ENCODE measurements around the gene SOX6.

Gene SOX6

DNA sequence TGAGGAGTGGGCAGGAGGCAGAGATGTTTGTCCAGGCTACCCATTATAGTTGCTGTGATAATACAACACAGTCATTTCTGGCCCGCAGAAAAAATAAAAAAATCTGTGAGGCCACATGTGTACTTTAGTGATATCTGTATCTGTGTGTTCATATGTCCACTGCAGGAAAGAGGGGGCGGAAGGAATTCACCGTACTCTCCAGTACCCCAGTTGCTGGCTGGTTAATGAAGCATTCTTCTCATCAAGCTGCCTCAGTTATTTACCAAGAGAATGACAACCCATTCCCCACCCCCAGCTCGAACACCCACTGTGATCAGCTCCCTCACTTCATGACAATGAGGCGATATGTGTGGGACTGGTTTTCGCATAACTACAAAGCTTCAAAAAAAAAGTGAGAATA, 309.3 kb downstream of the SOX6 start:
- TF ChIP-seq, protein P1, sequence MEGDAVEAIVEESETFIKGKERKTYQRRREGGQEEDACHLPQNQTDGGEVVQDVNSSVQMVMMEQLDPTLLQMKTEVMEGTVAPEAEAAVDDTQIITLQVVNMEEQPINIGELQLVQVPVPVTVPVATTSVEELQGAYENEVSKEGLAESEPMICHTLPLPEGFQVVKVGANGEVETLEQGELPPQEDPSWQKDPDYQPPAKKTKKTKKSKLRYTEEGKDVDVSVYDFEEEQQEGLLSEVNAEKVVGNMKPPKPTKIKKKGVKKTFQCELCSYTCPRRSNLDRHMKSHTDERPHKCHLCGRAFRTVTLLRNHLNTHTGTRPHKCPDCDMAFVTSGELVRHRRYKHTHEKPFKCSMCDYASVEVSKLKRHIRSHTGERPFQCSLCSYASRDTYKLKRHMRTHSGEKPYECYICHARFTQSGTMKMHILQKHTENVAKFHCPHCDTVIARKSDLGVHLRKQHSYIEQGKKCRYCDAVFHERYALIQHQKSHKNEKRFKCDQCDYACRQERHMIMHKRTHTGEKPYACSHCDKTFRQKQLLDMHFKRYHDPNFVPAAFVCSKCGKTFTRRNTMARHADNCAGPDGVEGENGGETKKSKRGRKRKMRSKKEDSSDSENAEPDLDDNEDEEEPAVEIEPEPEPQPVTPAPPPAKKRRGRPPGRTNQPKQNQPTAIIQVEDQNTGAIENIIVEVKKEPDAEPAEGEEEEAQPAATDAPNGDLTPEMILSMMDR (IDR thresholded peaks at IDR 0.05; ENCODE audit: control extremely low read depth, extremely low read depth, low read depth, missing control alignments) = no peak
- ChIA-PET CTCF (interaction anchor here (1.1 kb wide), 2 partner anchors 16 to 34 kb away, joined by 3 to 5 read pairs; no protein-coding TSS in a partner anchor), POLR2A (no interaction called here)
- DNase-seq (ENCODE audit: extremely low spot score) = no peak

DNA sequence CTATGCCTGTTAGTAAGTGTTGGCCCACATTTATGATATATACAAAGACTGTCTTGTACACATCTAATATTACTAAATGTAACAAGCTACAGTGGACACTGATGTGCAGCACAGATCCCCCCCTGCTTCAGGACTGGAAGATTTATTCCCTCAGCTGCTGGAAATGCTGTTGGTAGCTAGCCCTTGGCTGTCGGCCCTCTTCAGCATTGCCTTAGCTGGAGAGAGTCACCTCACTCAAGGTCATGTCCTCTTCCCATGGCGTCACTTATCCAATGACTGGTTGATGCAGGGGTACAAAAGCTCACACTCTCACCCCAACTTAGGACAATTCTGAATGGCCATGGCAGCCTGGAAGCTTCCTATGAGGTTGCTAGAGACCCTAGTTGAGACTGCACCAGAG, 312.7 kb downstream of the SOX6 start:
- TF ChIP-seq, protein P1 (IDR thresholded peaks at IDR 0.05; ENCODE audit: control extremely low read depth, extremely low read depth, low read depth, missing control alignments) = no peak
- ChIA-PET CTCF (interaction anchor here (2.0 to 3.4 kb wide), 2 partner anchors 10 to 13 kb away, joined by 6 to 9 read pairs; no protein-coding TSS in a partner anchor), POLR2A (no interaction called here)
- DNase-seq (ENCODE audit: extremely low spot score) = no peak

DNA sequence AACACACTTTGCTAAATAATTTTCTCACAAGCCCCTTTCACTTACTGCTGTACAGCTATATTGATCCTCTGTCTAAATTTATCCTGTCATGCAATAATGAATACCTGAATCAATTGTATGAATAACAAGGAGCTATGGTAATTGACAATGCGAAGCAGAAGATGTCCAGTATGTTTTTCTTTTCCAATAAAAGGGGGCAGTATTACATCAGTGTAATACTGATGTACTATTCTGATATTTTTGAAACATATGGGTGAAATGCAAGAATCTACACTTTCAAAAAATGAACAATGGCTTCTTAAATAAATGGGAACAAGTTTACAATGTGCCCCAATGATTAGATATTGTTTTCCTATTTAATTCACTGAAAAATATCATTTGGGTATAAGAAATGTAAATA, 315.1 kb downstream of the SOX6 start:
- ChIA-PET CTCF (interaction anchor here (0.7 to 1.6 kb wide), 3 partner anchors 11 to 573 kb away, joined by 3 to 4 read pairs (median 3); no protein-coding TSS in a partner anchor), POLR2A (interaction anchor here (0.6 kb wide), 1 partner anchor 413 kb away, joined by 3 read pairs; no protein-coding TSS in a partner anchor)
- no peak for DNase-seq (ENCODE audit: extremely low spot score)
- TF ChIP-seq, protein P1 (IDR thresholded peaks at IDR 0.05; ENCODE audit: control extremely low read depth, extremely low read depth, low read depth, missing control alignments) = no peak

GRCh38 chr11:16040151-16040550, 316.2 kb downstream of the SOX6 start:
- TF ChIP-seq, protein P1 (IDR thresholded peaks at IDR 0.05; ENCODE audit: control extremely low read depth, extremely low read depth, low read depth, missing control alignments) = no peak
- POLR2A ChIA-PET = no interaction called here
- CTCF ChIA-PET = no interaction called here
- DNase-seq (ENCODE audit: extremely low spot score) = no peak

- CTCF ChIA-PET = no interaction called here
- TF ChIP-seq, protein P1 (IDR thresholded peaks at IDR 0.05; ENCODE audit: control extremely low read depth, extremely low read depth, low read depth, missing control alignments) = no peak
- POLR2A ChIA-PET = no interaction called here
- DNase-seq (ENCODE audit: extremely low spot score) = no peak
These were observed 319.2 kb downstream of the SOX6 start for GRCh38 chr11:16037179-16037578.

- ChIA-PET POLR2A (no interaction called here), CTCF (no interaction called here)
- TF ChIP-seq, protein P1 (IDR thresholded peaks at IDR 0.05; ENCODE audit: control extremely low read depth, extremely low read depth, low read depth, missing control alignments) = no peak
These were observed 320.1 kb downstream of the SOX6 start for GRCh38 chr11:16036218-16036617.

More at GRCh38 chr11:16036218-16036617, 320.1 kb downstream of the SOX6 start:
- DNase-seq (ENCODE audit: extremely low spot score) = no peak

Data from GM10248 (cell line).